HG03565 (cell line): ENCODE data around the gene SSC5D.
"Not testable (repeated sequence)": the region's sequence is repeated elsewhere in the genome, so short reads cannot be mapped to it uniquely, and the experiment has no call there.

Source experiments
- ATAC-seq: cut with Tn5 transposase; IDR thresholded peaks from one replicate; pipeline ENCODE4 v1.9.1; 2021; ENCODE audit warnings: mild to moderate bottlenecking, moderate library complexity; ENCODE audit not compliant: unreplicated experiment

The SSC5D gene

DNA sequence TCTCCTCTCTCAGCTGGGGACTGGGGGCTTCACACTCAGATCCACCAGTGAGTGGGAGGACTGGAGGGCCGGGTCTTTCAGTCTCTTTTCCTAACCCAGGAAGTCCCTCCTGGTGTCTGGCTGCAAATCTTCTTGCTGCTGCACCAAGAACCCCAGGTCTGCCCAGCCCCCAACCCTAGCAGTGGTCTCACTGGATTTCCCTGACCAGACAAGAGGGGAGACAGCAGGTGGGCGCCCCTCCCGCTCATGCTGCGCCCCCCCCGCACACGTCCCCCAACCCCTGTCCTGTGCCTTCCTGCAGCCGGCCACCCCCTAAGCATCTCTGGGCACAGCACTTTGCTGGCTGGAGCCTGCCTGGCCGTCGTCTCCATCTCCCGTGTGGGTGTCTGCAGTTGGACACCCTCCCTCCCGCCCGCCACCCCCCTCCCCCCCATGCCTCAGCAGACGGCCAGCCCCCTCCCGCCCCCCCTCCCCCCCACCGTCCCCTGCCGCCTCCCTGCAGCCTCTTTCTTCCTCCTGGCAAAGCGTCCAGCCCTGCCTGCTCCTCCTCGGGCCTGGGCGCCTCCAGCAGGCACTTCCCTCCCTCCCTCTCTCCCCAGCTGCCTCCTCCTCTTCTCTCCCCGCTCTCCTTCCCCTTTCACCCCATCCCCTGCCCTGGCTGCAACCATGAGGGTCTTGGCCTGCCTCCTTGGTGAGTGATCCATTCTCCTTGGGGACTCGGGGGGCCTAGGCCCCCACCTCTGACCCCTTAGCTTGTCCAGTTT is at the start of gene SSC5D:
Gene SSC5D, plus strand, starts transcription at position 513 of the 764 bp plus-strand sequence. Its CDS starts 154 bp downstream, at position 667.
- no peak for ATAC-seq

DNA sequence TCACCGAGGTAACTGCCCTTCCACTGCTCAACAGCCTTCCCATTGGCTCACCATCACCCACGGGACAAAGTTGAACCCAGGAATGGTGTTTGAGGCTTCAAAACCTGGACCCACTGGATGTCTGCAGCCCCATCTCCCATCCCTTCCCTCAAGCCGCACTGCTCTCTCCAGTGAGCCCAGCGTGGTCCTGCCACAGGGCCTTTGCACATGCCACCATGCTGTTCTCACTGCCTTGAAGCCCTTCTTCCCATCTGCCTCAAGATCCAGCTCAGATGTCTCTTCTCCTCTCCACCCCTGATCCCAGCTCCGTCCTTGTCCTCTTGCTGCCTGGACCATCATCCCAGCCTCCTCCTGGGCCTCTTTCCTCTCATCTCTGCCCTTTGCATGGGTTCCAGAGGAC is 49.2 kb upstream of the SSC5D start:
- ATAC-seq: no peak

DNA sequence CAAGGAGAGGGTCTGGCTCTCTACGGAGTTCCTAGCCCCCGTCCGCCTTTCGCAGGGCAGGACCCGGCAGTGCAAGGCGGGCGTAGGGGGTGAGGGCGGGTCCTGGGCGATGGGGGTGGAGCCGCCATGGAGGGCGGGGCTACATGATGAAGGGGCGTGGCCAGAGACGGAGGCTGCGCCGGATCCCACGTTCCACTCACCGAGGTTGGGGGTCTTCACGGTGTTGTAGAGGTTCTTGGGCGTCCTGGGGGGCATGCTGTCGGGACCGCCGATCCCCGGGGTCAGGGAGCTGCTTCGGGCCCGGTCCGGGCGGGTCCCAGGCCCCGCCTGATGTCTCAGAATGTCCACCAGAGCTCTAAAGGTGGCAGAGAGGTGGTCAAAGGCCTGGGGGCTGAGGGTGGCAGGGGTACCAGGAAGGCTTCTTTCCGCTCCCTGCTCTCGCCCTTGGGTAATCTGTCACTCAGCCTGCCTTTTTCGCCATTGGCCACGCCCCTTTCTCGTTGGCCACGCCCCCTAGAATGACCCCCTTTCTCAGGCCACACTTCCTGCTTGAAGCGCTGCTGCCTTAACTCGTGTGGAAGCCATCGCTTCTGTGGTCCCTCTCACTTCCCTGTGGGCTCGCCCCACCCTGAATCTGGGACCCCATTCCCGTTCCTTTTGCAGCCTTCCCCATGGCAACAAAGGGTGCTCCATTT is 47.7 kb upstream of the SSC5D start:
- ATAC-seq: no peak

DNA sequence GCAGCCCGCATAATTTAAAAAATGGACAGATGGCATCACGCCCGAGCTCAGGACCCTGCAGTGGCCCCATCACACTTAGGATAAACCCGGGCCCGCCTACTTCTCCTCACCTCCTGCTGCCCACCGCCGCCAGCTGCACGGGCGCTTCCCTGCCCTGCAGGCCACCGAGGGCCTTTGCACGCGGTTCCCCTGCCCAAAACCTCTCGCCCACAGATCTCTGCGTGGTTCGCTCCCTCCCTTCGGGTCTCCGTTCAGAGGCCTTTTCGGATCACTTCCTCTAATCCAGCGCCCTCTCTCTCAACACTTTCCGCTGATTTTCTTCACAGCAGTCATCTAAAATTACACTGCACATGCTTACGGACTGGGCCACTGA is 46.9 kb upstream of the SSC5D start:
- ATAC-seq: no peak

DNA sequence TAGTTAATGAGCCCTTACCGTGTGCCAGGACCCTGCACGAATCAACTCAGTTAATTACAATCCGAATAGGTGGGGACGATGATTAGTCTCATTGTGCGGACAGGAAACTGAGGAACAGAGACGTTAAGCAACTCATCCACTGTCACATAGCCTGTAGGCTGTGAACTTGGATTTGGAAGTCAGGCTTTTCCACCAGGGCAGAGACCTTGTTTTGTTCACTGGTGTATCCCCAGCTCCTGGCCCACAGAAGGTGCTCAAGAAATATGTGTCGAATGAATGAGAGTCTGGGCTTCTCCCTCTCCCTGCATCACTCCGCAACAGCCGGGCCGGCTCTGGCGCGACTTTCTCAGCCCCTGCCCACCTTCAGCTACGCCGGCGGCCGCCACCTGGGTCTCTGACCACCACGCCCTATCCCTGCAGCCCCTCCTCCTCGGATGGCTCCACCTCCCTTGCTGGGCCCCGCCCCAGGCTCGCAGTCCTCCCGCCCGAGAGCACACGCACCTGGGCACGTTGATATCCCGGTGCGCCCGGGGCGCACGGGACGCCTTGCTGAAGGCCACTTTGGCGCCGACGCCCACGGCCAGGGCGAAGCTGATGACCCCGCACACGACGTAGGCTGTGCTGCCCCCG is 46.4 kb upstream of the SSC5D start:
- no peak for ATAC-seq

DNA sequence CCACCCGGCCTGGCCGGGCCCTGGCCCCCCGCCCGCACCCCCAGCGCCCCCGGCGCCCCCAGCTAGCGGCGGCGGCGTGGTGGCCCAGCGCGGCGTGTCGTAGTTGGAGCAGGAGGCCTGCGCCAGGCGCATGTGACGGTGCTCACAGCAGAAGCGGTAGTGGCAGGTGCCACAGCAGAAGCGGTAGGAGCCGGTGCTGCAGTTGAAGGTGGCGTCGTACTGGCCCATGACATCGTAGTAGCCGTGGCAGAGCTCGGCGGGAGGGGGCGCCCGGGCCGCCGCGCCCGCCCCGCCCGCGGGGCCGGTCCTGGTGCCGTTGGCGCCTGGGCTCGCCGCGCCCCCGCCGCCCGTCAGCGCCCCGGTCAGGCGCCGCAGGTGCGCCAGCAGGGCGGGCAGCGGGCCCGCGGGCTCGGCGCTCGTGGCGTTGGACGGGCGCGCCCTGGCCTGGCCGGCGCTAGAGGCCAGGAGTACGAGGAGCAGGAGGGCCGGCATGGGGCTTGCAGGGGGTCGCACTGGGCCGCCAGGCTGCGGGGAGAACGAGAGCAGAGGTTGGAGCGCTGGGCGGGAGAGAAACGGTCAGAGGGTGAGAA is 45.8 kb upstream of the SSC5D start:
- no peak for ATAC-seq

DNA sequence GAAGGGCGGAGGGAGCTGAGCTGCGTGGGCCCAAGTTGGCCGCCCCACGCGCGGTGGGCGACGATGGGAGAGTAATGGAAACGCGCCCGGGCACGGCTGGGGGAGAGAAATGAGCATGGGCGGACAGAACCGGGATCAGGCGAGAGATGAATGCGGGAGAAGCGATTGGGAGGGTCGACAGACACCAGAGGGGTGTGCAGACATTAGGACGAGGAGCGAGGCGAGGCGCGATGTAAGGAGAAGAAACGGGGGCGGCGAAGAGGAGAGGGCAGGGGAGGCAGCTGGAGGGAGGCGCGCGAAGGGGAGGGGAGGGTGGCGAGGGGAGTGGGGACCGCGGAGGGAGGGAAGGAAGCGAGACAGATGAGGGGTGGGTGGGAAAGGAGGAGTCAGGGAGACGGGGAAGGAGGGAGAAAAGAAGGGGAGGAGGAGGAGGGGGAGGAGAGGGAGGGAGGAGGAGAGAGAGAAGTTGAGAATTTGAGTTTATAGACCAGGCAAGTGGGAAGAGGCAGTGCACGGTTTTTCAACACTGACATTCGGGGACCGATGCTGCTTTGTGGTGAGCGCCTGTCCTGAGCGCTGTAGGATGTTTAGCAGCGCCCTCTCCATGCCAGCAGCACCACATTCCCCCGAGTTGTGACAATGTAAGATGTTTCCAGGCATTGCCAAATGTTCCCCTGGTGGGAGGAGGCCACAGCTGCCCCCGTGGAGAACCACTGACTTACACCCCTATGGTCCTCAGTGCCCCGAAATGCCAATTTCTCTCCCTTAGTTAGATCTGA is 45.0 kb upstream of the SSC5D start, which contains the start of gene SHISA7:
Gene SHISA7, minus strand, starts transcription at position 256 of the 779 bp plus-strand sequence. CDS start 437 bp downstream, outside the sequence.
- ATAC-seq: no peak

DNA sequence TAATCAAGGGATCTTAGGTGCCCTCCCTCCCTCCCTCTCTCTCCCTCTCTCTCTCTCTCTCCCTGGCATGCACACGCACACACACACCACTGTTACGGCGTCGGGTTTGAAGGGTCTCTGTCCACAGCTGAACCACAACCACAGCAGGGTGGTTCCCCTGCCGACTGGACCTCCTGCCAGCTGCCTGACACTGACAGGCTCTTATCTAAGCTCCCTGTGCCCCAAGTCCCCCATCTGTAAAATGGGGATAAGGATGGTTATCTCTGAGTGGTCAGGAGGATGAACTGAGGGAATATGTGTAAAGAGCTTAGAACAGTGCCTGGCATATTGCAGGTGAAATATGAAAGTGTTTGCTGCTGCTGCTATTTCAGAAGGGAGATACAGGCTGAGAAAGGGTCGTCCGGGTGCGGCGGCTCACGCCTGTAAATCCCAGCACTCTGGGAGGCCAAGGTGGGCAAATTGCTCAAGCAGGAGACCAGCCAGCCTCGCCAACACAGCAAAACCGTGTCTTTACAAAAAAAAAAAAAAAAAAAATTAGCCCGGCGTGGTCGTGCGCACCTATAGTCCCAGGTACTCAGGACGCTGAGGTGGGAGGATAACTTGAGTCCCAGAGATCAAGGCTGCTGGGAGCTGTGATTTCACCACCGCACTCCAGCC is 44.3 kb upstream of the SSC5D start:
- ATAC-seq: no peak

DNA sequence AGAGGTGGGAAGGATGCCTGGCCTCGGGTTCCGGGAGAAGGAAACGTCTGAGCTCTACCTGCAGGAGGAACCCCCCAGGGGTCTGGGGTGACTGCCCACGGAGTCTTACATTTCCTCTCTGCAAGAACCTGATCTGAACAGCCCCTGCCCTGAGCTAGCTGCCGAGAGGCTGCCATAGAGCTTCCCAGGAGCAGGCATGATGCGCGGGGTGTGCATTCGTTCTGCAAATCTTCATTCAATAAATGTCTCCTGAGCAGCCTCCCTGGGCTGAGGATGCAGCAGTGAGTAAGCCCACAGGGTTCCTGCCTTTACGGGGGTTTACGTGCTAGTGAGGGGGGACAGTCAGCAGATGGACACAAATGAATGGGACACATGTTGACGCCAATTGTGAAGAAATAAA is 43.6 kb upstream of the SSC5D start:
- ATAC-seq: no peak

DNA sequence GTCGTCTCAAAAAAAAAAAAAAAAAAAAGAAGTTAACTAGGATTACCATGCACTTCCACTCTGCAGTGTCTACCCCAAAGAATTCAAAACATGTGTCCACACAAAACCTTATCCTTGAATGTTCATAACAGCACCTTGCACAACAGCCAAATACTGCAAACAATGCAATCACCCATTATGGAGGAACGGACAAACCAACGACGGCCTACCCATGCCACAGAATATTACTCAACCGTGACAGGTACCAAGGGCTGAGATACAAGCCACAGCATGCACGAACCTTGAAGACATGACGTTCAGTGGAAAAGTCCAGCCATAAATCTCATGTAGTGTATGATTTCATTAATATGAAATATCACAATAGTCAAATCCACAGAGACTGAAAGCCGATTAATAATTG is 42.2 kb upstream of the SSC5D start:
- no peak for ATAC-seq

DNA sequence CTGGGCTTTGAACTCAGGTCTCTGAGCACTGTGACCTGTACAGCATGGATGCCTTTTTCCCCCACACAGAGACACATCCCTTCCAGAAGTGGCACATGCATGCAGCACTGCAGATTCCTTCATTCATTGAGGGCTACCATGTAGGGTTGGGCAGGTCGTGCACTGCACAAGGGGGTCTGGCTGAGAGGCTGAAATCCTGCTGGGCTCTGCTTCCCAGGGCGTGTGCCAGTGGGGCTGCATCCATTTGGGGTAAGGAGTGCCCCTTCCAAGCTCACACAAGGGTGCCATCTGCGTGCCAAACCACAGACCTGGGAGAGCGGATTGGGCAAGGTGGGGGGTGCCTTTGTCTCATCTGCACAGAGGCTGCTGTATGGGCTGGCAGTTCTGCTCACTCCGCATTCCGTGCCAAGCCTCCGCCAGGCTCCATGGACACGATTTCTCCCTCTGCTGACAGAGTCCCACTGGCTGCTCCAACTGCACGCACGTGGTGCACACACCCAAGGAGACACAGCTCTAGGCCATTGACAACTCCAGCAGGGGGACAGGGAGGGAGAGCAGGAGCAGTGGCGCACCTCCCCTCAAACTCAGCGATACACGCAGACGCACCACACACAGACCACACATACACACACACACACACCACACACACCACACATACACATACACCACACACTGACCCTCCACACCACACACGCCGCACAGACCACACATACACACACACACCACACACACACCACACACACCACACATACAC is 40.6 kb upstream of the SSC5D start:
- no peak for ATAC-seq

DNA sequence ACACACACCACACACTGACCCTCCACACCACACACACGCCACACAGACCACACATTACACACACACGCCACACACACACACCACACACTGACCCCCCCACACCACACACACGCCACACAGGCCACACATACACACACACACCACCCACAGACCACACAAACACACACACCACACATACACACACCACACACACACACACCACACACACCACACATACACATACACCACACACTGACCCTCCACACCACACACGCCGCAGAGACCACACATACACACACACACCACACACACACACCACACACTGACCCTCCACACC is 40.1 kb upstream of the SSC5D start:
- not testable (repeated sequence) for ATAC-seq

DNA sequence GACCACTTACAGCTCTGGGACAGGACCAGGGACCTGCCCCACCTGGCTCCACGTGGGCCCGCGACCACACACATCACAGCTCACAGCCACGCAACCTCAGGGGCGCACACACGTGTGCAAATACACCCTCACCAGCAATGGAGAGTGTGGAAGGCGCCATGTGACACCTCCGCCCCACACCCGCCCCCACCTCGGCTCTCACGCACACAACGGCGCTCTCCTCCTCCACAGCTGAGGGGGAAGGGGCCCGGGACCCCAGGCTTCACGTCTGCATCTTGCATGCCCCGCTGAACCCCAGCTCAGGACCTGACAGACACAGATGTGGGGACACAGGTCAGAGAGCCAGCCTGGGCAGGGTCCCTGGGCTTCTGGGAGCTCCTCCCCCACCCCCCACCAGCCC is 38.8 kb upstream of the SSC5D start:
- no peak for ATAC-seq

DNA sequence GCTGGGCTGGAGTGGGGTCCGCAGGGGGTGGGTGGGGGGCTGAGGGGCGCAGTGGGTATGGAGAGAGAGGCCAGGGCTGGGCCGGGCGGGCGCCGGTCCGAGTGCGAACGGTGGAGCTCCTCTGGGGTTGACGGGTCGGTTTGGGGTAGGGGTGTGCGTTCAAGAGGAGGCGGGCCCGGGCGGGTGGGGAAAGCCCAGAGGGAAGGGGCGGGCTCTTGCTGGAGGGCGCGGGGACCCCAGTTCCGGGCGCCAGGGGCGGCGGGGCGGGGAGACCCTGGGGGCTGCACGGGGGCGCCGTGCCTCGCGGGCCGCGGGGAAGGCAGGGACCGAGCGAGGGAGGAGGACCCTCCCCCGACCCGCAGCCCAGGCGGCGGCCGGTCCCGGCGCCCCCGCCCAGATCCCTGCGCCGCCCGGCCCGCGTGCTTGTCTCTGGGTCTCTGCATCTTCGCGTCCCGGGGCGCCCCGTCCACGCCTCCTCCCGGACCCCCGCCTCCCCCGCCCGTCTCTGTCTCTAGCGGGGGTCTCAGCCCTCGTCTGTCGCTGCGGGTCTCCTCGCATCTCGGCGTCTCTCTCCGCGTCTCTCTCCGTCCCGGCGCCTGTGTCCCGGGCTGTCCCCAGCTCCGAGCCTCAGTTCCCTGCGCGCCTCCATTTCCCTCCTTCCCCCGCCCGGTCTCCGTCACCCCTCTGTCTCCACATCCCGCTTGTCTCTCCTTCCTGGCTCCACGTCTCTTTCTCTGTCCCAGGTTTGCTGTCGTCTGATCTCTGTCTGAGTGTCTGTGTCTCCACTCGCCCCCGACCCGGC is 36.9 kb upstream of the SSC5D start:
- ATAC-seq: no peak

DNA sequence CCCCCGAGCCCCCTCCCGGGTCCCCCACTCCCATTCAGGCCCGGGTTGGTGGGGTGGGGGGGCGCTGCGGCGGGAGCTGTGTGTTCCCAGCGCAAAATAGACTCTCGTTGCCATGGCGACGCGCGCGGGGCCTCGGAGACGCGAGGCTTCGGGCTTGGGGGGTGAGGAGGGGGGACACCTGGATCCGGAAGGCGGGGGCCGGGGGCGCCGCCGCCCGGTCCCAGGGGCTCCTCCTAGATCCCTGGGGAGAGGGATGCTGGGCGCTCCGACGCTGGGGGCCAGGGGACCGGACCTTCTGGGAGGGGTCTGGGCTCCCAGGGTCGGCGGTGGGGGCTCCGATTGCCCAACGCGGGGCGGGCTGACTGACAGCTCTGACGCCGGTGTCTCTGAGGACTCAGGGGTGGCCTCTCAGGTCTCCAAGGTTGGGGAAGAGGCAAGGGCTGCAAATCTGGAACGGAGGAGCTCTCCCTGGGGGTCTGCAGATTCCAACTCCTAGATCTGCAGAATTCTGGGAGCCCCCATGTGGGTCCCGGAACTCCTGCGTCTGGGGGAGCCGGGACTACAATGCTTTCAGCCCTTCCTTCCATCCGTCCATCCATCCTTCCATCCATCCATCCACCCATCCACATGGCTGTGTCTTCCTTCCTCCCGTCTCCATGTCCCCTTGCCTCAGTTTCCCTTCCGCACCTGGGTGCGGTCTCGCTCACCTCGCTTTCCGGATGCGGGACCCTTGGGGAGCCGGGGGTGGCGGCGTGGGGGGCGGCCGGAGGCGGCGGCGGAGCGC is 36.1 kb upstream of the SSC5D start:
- ATAC-seq: no peak

DNA sequence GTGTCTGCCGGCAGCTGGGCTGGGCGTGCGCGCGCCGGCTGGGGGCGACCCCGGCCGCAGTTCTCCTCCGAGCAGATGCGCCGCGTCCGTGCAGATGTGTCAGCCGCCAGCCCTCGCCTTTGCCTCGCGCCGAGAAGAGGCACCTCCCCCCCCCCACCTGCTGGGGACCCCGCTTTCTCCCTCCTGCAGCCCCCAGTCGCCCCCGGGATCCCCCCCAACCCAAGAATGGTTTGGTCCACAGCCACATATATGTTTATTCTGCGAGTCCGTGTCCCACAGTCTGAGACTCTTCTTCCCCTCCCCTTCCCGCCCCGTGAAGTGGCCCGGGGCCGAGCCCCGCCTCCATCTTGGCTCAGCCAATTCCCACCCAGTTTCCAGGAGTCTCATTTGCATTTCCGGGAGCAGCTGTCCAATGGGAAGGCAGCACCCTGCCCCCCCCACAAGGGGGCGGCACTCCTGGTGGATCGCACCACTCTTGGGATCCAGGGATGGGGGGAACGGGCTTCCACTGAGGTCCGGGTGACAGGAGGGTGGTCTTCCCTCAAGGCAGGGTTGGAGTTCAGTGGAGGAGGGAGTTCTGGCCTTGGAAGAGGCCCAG is 35.4 kb upstream of the SSC5D start:
- no peak for ATAC-seq

DNA sequence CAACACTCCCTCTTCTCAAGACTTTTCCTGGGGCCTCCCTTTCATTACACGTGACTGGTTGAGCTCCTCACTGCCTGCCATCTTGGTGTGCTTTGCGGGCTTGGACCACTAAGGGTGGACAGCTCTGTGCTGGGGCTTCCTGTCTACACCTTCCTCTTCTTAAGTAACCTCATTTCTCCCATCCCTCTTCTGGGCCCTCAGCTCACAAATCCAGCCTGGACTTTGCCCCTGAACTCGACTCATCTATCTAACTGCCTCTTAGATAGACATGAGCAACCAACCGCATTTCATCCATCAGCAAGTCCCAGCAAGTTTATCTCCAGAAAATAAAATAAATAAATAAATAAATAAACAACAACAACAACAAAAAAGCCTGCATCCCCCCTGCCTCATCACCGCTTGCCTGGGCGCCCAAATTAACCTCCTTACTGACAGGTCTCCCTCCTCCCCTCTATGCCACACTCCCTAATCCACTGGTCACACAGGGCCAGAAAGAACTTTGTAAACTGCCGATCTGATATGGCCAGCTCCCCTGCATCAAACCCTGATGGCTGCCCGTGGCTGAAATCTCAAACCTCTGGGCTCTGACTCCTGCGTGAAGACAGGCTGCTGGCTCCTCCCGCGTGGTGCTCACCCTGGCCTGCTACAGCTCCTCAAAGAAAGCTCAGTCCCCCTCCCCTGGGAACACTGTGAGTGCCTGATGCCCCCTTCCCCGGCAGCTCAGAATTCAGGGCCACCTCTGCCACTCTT is 34.5 kb upstream of the SSC5D start:
- no peak for ATAC-seq
